GM12878 (cell line): ENCODE results near the gene PDCD11. TPM values are rescaled to one million over a fixed set of nuclear protein-coding genes. Genes with fewer than 3 reads are reported as not detected.

Experiments
- ATAC-seq: fragments of 200-7000 bp; cut with Tn5 transposase; 3 replicates; pipeline ENCODE4 v1.9.1; 2020; ENCODE audit warnings: mild to moderate bottlenecking, moderate library complexity
- BruUV-seq: library from RNA; stranded (reverse); fragments of 400-500 nt; replicated peaks from 2 replicates; lab custom pipeline; 2021; lab: Mats Ljungman, UMichigan
- CTCF ChIA-PET: fragments of 300-600 bp; sonication (Branson Sonifier 250); formaldehyde crosslinking; extraction: SDS; loops from one replicate; lab custom pipeline; 2021; ENCODE audit warnings: inconsistent platforms; lab: Yijun Ruan, JAX
- POLR2A ChIA-PET: fragments of 350-600 bp; formaldehyde crosslinking; extraction: SDS; loops from one replicate; lab custom pipeline; 2021; ENCODE audit warnings: inconsistent platforms; lab: Charles Lee
- RAD21 ChIA-PET: fragments of 300-600 bp; sonication (Branson Sonifier 250); formaldehyde crosslinking; loops from one replicate; lab custom pipeline; 2023; ENCODE audit warnings: antibody characterized with exemption; ENCODE audit not compliant: unreplicated experiment; lab: Charles Lee
- SMC1A ChIA-PET: fragments of 300-600 bp; sonication (Branson Sonifier 250); formaldehyde crosslinking; loops from one replicate; lab custom pipeline; 2023; ENCODE audit not compliant: unreplicated experiment, uncharacterized antibody; lab: Charles Lee
- DNase-seq: peaks from one replicate; pipeline ENCODE4 v3.0.0-alpha.2; 2011; ENCODE audit warnings: low read depth, low spot score
- FAIRE-seq: peaks from 3 replicates; lab custom pipeline; 2011; peaks lifted over from hg19 to GRCh38; lab: Jason Lieb, UNC
- H2AFZ ChIP-seq: 2 replicates; pipeline ENCODE4 v1.6.0; 2011; ENCODE audit warnings: low read depth, low read length, control low read depth; ENCODE audit not compliant: control insufficient read depth
- H3K27ac ChIP-seq: 2 replicates; pipeline ENCODE4 v1.5.1; 2011; ENCODE audit warnings: control low read depth; ENCODE audit not compliant: control insufficient read depth, insufficient read depth
- H3K27me3 ChIP-seq, 2 experiments: replicated peaks in 1 of 2; 2 replicates each; pipeline versions ENCODE4 v1.6.0 to v1.6.1; 2011; ENCODE audit warnings: low read length in 1 of 2; ENCODE audit not compliant: control insufficient read depth in 2 of 2, insufficient read depth in 2 of 2
- H3K36me3 ChIP-seq, 2 experiments: 2 replicates each; pipeline ENCODE4 v1.5.1; 2011; ENCODE audit warnings: low read length in 1 of 2; ENCODE audit not compliant: control insufficient read depth in 2 of 2, insufficient read depth in 2 of 2
- H3K4me1 ChIP-seq: 2 replicates; pipeline ENCODE4 v1.6.1; 2011; ENCODE audit warnings: mild to moderate bottlenecking, low read length, moderate library complexity, mixed read lengths; ENCODE audit not compliant: control insufficient read depth, insufficient read depth
- H3K4me2 ChIP-seq: 2 replicates; pipeline ENCODE4 v1.6.0; 2011; ENCODE audit warnings: control low read depth; ENCODE audit not compliant: control insufficient read depth, insufficient read depth
- H3K4me3 ChIP-seq: fragments of 200-600 bp; sonication (generic); 2 replicates; pipeline ENCODE4 v1.5.1; 2016
- H3K79me2 ChIP-seq: 2 replicates; pipeline ENCODE4 v1.6.0; 2011; ENCODE audit warnings: low read length; ENCODE audit not compliant: control insufficient read depth, insufficient read depth
- H3K9ac ChIP-seq: 2 replicates; pipeline ENCODE4 v1.8.0; 2011; ENCODE audit warnings: low read length, control low read depth, mixed read lengths; ENCODE audit not compliant: control insufficient read depth, insufficient read depth
- H3K9me3 ChIP-seq: replicated peaks from 3 replicates; pipeline ENCODE4 v1.5.1; 2011; ENCODE audit warnings: mild to moderate bottlenecking, low read length; ENCODE audit not compliant: control insufficient read depth, insufficient read depth
- H4K20me1 ChIP-seq: 2 replicates; pipeline ENCODE4 v1.6.0; 2011; ENCODE audit not compliant: control insufficient read depth, insufficient read depth
- BACH1 ChIP-seq: fragments of 450-650 bp; IDR thresholded peaks from 2 replicates; pipeline ENCODE4 v1.6.1; 2017; ENCODE audit warnings: mild to moderate bottlenecking, borderline replicate concordance
- CHD4 ChIP-seq: fragments of 200-600 bp; sonication (generic); IDR thresholded peaks from 2 replicates; pipeline ENCODE4 v1.6.1; 2016; ENCODE audit warnings: mild to moderate bottlenecking
- CREB1 ChIP-seq: IDR thresholded peaks from 2 replicates; pipeline ENCODE4 v1.6.1; 2012; ENCODE audit warnings: low read depth, mild to moderate bottlenecking, inconsistent platforms
- GABPA ChIP-seq: IDR thresholded peaks from 2 replicates; pipeline ENCODE4 v1.6.1; 2014; ENCODE audit warnings: antibody characterized with exemption, low read depth, mild to moderate bottlenecking, inconsistent platforms
- JUND ChIP-seq: IDR thresholded peaks from 2 replicates; pipeline ENCODE4 v1.6.1; 2012; ENCODE audit warnings: low read depth, mild to moderate bottlenecking, low read length, improper control_type of control experiment, moderate library complexity
- NBN ChIP-seq: fragments of 450-650 bp; IDR thresholded peaks from 2 replicates; pipeline ENCODE4 v1.6.1; 2016
- NFYB ChIP-seq: IDR thresholded peaks from 2 replicates; pipeline ENCODE4 v1.6.1; 2011; ENCODE audit warnings: low read depth, mild to moderate bottlenecking, low read length, improper control_type of control experiment, moderate library complexity; ENCODE audit not compliant: insufficient read depth
- RAD51 ChIP-seq: fragments of 450-650 bp; IDR thresholded peaks from 2 replicates; pipeline ENCODE4 v1.6.1; 2016; ENCODE audit warnings: moderate library complexity, mild to moderate bottlenecking, inconsistent platforms
- SMAD1 ChIP-seq: fragments of 450-650 bp; IDR thresholded peaks from 2 replicates; pipeline ENCODE4 v1.6.1; 2018; ENCODE audit warnings: mild to moderate bottlenecking, low read depth; ENCODE audit not compliant: partially characterized antibody
- YY1 ChIP-seq: IDR thresholded peaks from 2 replicates; pipeline ENCODE4 v1.6.1; 2011; ENCODE audit warnings: low read depth, mild to moderate bottlenecking, low read length
- ZNF384 ChIP-seq: IDR thresholded peaks from 2 replicates; pipeline ENCODE4 v1.6.1; 2012; ENCODE audit warnings: low read depth, mild to moderate bottlenecking, low read length, improper control_type of control experiment, borderline replicate concordance
- WGBS: methylation state at CpG from one replicate; pipeline ENCODE4 v1.1.6; 2016; ENCODE audit warnings: low lambda C conversion rate; ENCODE audit not compliant: insufficient replicate concordance, insufficient coverage; ENCODE audit errors: missing lambda C conversion rate; 5-methylcytosine and 5-hydroxymethylcytosine counted together
- in situ Hi-C: fragments of 300-500 bp; cut with MboI; formaldehyde crosslinking; loops from 9 replicates; pipeline ENCODE4 v1.14.3; 2018; ENCODE audit warnings: mixed read lengths
- intact Hi-C: fragments of 100-400 bp; cut with micrococcal nuclease; formaldehyde crosslinking; loops from one replicate; pipeline ENCODE4 v1.14.2; 2022; ENCODE audit not compliant: unreplicated experiment
- polyA plus RNA-seq, 11 experiments: library from polyadenylated mRNA; depleted of rRNA in 4 of 11; unstranded in 6 of 11; stranded (reverse) in 5 of 11; fragments of >200 nt; fragmentation: Nextera tagmentation in 4 of 11; fragmentation: Illumina TruSeq in 1 of 11; extraction: Ambion mirVana in 4 of 11; extraction: Trizol in 1 of 11; gene quantifications; 1 replicate in 1 of 11; 2 replicates in 10 of 11; pipeline versions ENCODE4 v1.2.1 to v1.2.3, GENCODE V29; 2011 to 2016; ENCODE audit warnings: inconsistent platforms in 2 of 11, missing spikeins in 2 of 11, low read depth in 1 of 11
- total RNA-seq, 4 experiments: library from RNA; depleted of rRNA in 3 of 4; stranded (reverse); fragments of >200 nt in 3 of 4; fragmentation: Illumina TruSeq in 1 of 4; extraction: Trizol in 1 of 4; gene quantifications; 2 replicates each; pipeline versions ENCODE4 v1.2.1 to v1.2.3, GENCODE V29; 2013 to 2021
- TF ChIP-seq, protein P1 (sequence below): fragments of 450-650 bp; IDR thresholded peaks from 2 replicates; pipeline ENCODE4 v1.6.1; 2017; ENCODE audit warnings: low read depth, mild to moderate bottlenecking, moderate library complexity
- TF ChIP-seq, protein P2 (sequence below): fragments of 450-650 bp; IDR thresholded peaks from 2 replicates; pipeline ENCODE4 v1.6.1; 2016; ENCODE audit warnings: mild to moderate bottlenecking
- TF ChIP-seq, protein P3 (sequence below): fragments of 450-650 bp; IDR thresholded peaks from 2 replicates; pipeline ENCODE4 v1.6.1; 2016; ENCODE audit warnings: mild to moderate bottlenecking, moderate library complexity, borderline replicate concordance

The PDCD11 gene
- total and polyA plus RNA-seq, 10 of the 15 experiments (the other 5 are each of a cell fraction or from before 2014, with no cell fraction given): 13.9 to 69.7 (median 44.8) TPM

DNA sequence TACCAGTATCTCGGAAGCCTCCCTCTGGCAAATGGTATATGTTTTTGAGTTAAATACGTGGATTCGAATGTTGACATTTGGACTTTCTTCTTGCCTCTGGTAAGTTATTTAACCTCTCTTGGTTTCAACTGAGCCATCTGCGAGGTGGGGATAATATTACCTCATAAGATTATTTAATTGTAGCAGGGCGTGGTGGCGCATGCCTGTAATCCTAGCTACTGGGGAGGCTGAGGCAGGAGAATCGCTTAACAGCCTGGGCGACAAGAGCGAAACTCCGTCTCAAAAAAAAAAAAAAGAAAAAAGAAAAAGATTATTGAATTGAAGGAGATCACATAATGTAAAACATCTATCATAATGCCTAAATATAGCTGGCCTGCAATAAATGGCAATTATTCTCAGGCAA, 29.0 kb upstream of the PDCD11 start:
- Histone ChIP-seq H3K27me3 (no peaks in the 10 kb centered on the region), H3K4me3 (peak overlapping the region; percentile 75), H2AFZ (peak overlapping the region; percentile 90), H3K9me3 (no peaks in the 10 kb centered on the region), H4K20me1 (no peaks in the 10 kb centered on the region), H3K79me2 (peaks cover 25% of the 10 kb centered on the region), H3K9ac (no peak overlapping the region; the same call in 1 of the 2 replicates), H3K4me2 (peak overlapping the region; percentile 81), H3K27ac (peak overlapping the region; percentile 81), H3K4me1 (peaks cover 8% of the 10 kb centered on the region), H3K36me3 (no peaks in the 10 kb centered on the region)
- ChIA-PET CTCF (interaction anchor here (0.6 to 2.5 kb wide), 3 partner anchors 16 to 118 kb away, joined by 3 to 11 read pairs (median 9); no protein-coding TSS in a partner anchor), POLR2A (interaction anchor here (0.6 to 2.8 kb wide), 10 partner anchors 10 to 860 kb away, joined by 3 to 17 read pairs (median 4); partner anchors contain the start of genes ATP5MK, PCGF6 and PDCD11), RAD21 (interaction anchor here (1.5 kb wide), 1 partner anchor 123 kb away, joined by 3 read pairs; no protein-coding TSS in a partner anchor), SMC1A (interaction anchor here (0.6 to 3.2 kb wide), 6 partner anchors 9 to 1100 kb away, joined by 3 to 23 read pairs (median 4); partner anchors contain the start of genes ATP5MK and PDCD11)
- TSS peak; percentile 100 for BruUV-seq
- ATAC-seq (no peak), DNase-seq (no peak), FAIRE-seq (no peak)
- 59% methylated on average over 7 of the region's 10 CpGs for WGBS
- intact Hi-C loops (loop anchor here (5.0 kb wide), 1 partner anchor 105 kb away; no protein-coding TSS in a partner anchor), in situ Hi-C loops (no loop called here)
- TF ChIP-seq CHD4 (no peak), JUND (0 out of 2 replicates have a peak, but pooled peaks have one; percentile 2), RAD51 (no peak), BACH1 (no peak), ZNF384 (peak; percentile 50; the same call in 1 of the 2 replicates), NFYB (0 out of 2 replicates have a peak, but pooled peaks have one; percentile 17), SMAD1 (peak; percentile 80), YY1 (no peak), CREB1 (no peak), NBN (peak; percentile 95), GABPA (no peak)
- TF ChIP-seq, protein P1, sequence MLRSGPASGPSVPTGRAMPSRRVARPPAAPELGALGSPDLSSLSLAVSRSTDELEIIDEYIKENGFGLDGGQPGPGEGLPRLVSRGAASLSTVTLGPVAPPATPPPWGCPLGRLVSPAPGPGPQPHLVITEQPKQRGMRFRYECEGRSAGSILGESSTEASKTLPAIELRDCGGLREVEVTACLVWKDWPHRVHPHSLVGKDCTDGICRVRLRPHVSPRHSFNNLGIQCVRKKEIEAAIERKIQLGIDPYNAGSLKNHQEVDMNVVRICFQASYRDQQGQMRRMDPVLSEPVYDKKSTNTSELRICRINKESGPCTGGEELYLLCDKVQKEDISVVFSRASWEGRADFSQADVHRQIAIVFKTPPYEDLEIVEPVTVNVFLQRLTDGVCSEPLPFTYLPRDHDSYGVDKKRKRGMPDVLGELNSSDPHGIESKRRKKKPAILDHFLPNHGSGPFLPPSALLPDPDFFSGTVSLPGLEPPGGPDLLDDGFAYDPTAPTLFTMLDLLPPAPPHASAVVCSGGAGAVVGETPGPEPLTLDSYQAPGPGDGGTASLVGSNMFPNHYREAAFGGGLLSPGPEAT: peak; percentile 64; the same call in 1 of the 2 replicates
- TF ChIP-seq, protein P2, sequence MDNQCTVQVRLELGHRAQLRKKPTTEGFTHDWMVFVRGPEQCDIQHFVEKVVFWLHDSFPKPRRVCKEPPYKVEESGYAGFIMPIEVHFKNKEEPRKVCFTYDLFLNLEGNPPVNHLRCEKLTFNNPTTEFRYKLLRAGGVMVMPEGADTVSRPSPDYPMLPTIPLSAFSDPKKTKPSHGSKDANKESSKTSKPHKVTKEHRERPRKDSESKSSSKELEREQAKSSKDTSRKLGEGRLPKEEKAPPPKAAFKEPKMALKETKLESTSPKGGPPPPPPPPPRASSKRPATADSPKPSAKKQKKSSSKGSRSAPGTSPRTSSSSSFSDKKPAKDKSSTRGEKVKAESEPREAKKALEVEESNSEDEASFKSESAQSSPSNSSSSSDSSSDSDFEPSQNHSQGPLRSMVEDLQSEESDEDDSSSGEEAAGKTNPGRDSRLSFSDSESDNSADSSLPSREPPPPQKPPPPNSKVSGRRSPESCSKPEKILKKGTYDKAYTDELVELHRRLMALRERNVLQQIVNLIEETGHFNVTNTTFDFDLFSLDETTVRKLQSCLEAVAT: peak; percentile 100
- TF ChIP-seq, protein P3, sequence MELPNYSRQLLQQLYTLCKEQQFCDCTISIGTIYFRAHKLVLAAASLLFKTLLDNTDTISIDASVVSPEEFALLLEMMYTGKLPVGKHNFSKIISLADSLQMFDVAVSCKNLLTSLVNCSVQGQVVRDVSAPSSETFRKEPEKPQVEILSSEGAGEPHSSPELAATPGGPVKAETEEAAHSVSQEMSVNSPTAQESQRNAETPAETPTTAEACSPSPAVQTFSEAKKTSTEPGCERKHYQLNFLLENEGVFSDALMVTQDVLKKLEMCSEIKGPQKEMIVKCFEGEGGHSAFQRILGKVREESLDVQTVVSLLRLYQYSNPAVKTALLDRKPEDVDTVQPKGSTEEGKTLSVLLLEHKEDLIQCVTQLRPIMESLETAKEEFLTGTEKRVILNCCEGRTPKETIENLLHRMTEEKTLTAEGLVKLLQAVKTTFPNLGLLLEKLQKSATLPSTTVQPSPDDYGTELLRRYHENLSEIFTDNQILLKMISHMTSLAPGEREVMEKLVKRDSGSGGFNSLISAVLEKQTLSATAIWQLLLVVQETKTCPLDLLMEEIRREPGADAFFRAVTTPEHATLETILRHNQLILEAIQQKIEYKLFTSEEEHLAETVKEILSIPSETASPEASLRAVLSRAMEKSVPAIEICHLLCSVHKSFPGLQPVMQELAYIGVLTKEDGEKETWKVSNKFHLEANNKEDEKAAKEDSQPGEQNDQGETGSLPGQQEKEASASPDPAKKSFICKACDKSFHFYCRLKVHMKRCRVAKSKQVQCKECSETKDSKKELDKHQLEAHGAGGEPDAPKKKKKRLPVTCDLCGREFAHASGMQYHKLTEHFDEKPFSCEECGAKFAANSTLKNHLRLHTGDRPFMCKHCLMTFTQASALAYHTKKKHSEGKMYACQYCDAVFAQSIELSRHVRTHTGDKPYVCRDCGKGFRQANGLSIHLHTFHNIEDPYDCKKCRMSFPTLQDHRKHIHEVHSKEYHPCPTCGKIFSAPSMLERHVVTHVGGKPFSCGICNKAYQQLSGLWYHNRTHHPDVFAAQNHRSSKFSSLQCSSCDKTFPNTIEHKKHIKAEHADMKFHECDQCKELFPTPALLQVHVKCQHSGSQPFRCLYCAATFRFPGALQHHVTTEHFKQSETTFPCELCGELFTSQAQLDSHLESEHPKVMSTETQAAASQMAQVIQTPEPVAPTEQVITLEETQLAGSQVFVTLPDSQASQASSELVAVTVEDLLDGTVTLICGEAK: peak; percentile 79; the same call in 1 of the 2 replicates
